ENCODE results near the gene WDR48.

Gene WDR48

GRCh38 chr3:39139442-39139841, 87.6 kb downstream of the WDR48 start:
- H3K4me3 ChIP-seq (ENCODE audit: low read depth, low read length): no peak overlapping the region
- no peak for TF ChIP-seq CTCF (IDR thresholded peaks at IDR 0.05; ENCODE audit: low read depth, low read length)

- no peak for TF ChIP-seq CTCF (IDR thresholded peaks at IDR 0.05; ENCODE audit: low read depth, low read length)
- H3K4me3 ChIP-seq (ENCODE audit: low read depth, low read length): no peak overlapping the region
Measured at GRCh38 chr3:39140341-39140971, 88.6 kb downstream of the WDR48 start.

- no peak for TF ChIP-seq CTCF (IDR thresholded peaks at IDR 0.05; ENCODE audit: low read depth, low read length)
- no peak overlapping the region for H3K4me3 ChIP-seq (ENCODE audit: low read depth, low read length)
Measured at GRCh38 chr3:39141171-39141995, 89.6 kb downstream of the WDR48 start.

GRCh38 chr3:39142067-39142466, 90.3 kb downstream of the WDR48 start:
- no peak overlapping the region for H3K4me3 ChIP-seq (ENCODE audit: low read depth, low read length)
- no peak for TF ChIP-seq CTCF (IDR thresholded peaks at IDR 0.05; ENCODE audit: low read depth, low read length)

- no peak for TF ChIP-seq CTCF (IDR thresholded peaks at IDR 0.05; ENCODE audit: low read depth, low read length)
- H3K4me3 ChIP-seq (ENCODE audit: low read depth, low read length): no peak overlapping the region
Measured at GRCh38 chr3:39143051-39143885, 91.5 kb downstream of the WDR48 start.

GRCh38 chr3:39144095-39144747, 92.4 kb downstream of the WDR48 start:
- H3K4me3 ChIP-seq (ENCODE audit: low read depth, low read length): no peak overlapping the region

More at GRCh38 chr3:39144095-39144747, 92.4 kb downstream of the WDR48 start:
- TF ChIP-seq CTCF (IDR thresholded peaks at IDR 0.05; ENCODE audit: low read depth, low read length): no peak

Data from WI38 (cell line).